Lower leg skin (tissue), 3 donors: Measurements from ENCODE around the gene COMMD10.

Experiments used
- POLR2A ChIP-seq, 2 donors: fragments of 450-650 bp; IDR thresholded peaks; one replicate each; pipeline ENCODE4 v1.6.1; 2016 to 2017; ENCODE audit warnings: antibody characterized with exemption in 2 of 2, mild to moderate bottlenecking in 1 of 2, moderate library complexity in 1 of 2
- TF ChIP-seq, protein P1 (sequence below), 3 donors: fragments of 450-650 bp; IDR thresholded peaks; one replicate each; pipeline ENCODE4 v1.5.1; 2016; ENCODE audit warnings: antibody characterized with exemption in 3 of 3, mild to moderate bottlenecking in 3 of 3, moderate library complexity in 2 of 3

DNA sequence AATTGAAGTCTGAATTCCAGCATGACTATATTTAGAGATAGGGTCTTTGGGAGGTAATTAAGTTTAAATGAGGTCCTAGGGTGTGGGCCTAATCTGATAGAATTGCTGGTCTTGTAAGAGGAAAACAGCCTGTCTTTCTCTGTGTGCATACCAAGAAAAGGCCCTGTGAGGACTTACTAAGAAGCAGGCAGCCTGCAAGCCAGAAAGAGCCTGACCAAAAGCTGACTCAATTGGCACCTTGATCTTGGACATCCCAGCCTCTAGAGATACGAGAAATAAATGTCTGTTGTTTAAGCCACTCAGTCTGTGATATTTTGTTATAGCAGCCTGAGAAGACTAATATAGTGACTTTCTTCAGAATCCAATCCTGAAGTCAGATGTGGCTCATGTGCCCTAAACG lies 38.0 kb upstream of the COMMD10 start:
- TF ChIP-seq POLR2A (IDR thresholded peaks at IDR 0.05), result no peak
- TF ChIP-seq, protein P1, sequence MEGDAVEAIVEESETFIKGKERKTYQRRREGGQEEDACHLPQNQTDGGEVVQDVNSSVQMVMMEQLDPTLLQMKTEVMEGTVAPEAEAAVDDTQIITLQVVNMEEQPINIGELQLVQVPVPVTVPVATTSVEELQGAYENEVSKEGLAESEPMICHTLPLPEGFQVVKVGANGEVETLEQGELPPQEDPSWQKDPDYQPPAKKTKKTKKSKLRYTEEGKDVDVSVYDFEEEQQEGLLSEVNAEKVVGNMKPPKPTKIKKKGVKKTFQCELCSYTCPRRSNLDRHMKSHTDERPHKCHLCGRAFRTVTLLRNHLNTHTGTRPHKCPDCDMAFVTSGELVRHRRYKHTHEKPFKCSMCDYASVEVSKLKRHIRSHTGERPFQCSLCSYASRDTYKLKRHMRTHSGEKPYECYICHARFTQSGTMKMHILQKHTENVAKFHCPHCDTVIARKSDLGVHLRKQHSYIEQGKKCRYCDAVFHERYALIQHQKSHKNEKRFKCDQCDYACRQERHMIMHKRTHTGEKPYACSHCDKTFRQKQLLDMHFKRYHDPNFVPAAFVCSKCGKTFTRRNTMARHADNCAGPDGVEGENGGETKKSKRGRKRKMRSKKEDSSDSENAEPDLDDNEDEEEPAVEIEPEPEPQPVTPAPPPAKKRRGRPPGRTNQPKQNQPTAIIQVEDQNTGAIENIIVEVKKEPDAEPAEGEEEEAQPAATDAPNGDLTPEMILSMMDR (IDR thresholded peaks at IDR 0.05), result no peak
